ENCODE data around the gene RASGEF1C.
A peak's percentile ranks its signal among the peaks of the same experiment; 100 is the strongest.
"Not testable (repeated sequence)": the region's sequence is repeated elsewhere in the genome, so short reads cannot be mapped to it uniquely, and the experiment has no call there.

Gene RASGEF1C

GRCh38 chr5:180099733-180100611 lies 109.0 kb downstream of the RASGEF1C start:
- no peak for DNase-seq (ENCODE audit: low spot score)

DNA sequence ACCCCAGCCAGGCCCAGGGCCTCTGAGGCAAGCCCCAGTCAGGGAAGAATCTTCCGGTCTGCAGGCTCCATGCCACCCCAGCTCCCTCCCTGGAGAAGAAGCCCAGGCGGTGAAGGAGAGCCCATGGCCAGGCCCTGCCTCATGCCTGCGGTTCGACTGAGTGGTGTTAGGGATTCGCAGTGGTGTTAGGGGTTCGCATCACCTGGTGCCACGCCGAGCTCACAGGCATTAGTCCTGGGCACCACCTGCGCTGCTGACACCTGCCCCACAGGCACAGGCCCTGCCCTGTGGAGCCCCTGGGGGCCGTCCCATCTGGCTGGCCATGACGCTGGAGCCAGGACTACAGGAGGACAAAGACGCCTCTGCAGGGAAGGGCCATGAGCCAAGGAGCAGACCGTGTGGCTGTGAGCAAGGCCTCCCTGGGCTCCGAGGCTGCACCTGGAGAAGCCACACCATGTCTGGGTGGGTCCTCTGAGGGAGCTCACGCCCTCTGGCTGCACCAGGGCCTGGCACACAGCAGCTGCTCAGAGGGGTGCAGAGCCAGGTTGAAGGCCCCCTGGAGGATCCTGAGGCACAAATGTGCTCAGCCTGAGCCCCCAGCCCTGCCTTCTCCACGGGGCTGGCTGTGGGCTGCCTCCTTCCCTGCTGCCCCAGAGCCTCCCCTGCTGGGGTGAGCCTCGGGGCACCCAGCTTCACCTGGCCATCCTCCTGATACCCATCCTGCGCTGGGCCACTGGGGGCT lies 109.8 kb downstream of the RASGEF1C start:
- DNase-seq (ENCODE audit: low spot score) = no peak

DNA sequence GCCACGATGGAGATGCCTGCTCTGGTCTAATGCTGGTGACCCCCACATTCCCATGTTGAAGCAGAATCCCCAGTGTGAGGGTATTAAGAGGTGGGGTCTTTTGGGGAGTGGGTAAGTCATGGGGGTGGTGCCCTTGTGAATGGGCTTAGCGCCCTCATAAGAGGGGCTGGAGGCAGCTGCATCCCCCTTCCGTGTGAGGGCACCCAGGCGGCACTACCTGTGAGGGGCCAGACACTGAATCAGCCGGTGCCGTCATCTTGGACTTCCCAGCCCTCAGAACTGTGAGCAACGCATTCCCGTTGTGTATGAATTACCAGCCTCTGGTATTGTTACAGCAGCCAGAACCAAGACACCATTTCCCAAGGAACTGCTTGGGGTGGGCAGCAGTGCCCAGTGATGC lies 110.5 kb downstream of the RASGEF1C start:
- DNase-seq (ENCODE audit: low spot score) = no peak

GRCh38 chr5:180097926-180098325 lies 111.1 kb downstream of the RASGEF1C start:
- no peak for DNase-seq (ENCODE audit: low spot score)

DNA sequence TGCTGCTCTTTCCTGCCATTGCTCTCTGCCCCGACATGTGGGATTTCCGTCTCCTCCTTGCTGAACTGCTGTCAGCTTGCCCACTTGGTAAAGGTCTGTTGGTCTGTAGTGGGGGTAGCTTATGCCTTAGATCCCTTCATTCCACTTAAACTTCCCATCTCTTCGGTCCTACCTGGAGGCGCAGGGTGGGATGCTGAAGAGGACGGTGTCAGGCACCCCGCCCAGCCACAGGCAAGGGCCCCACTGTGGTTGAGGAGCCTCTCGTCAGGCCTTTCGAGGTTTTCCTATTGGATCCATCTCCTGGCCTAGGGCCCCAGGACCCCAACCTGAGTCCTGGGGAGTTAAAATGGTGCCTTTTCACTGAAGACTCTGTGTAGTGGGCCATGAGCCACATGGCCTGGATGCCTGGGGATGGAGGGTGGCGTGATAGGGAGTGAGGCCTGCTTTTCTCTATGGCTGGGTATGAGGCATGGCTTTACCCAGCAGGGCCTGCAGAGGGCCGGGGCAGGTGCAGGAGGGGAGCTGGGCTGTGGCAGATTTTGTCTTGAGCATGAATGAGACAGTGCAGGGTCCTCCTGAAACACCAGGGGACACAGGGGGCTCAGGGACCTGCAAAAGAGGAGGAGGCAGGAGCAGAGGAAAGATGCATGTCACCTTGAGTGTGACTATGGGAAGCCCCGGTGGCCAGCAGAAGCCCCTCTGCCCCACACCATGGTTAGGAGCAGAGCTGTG lies 111.7 kb downstream of the RASGEF1C start:
- DNase-seq (ENCODE audit: low spot score) = no peak

GRCh38 chr5:180096616-180097015 lies 112.4 kb downstream of the RASGEF1C start:
- DNase-seq (ENCODE audit: low spot score) = no peak

- DNase-seq (ENCODE audit: low spot score) = no peak
Observed at GRCh38 chr5:180095545-180095944, 113.5 kb downstream of the RASGEF1C start.

DNA sequence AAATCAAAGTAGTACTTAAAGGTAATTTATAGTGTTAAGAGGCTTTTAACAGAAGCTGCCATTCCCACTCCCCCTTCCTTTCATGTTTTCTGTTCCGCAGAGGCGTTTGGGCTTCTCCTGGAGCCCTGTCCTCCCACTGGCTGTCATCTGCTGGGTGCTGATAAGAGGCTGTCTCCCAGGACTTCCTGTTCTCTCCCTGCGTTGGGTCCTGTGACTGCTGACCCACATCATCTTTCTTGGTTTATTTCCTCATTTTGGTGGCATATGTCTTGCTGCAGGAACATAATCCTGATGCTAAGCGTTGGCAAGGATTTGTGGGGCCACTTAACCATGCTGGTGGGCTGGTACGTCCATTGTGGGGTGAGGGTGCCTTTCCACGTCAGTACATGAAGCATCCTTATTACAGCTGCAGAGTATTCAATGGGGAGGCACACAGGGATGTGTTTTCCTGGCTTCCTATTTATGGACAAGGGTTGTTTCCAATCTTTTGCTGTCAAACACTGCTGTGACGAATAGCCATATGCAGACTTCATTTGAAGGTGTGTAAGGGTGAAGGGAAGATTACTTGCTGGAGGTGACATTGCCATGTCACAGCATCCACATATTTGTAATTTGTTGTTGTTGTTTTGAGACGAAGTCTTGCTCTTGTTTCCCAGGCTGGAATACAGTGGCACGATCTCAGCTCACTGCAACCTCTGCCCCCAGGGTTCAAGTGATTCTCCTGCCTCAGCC lies 115.2 kb downstream of the RASGEF1C start:
- no peak for DNase-seq (ENCODE audit: low spot score)

GRCh38 chr5:180093241-180093640 lies 115.8 kb downstream of the RASGEF1C start:
- no peak for DNase-seq (ENCODE audit: low spot score)

DNA sequence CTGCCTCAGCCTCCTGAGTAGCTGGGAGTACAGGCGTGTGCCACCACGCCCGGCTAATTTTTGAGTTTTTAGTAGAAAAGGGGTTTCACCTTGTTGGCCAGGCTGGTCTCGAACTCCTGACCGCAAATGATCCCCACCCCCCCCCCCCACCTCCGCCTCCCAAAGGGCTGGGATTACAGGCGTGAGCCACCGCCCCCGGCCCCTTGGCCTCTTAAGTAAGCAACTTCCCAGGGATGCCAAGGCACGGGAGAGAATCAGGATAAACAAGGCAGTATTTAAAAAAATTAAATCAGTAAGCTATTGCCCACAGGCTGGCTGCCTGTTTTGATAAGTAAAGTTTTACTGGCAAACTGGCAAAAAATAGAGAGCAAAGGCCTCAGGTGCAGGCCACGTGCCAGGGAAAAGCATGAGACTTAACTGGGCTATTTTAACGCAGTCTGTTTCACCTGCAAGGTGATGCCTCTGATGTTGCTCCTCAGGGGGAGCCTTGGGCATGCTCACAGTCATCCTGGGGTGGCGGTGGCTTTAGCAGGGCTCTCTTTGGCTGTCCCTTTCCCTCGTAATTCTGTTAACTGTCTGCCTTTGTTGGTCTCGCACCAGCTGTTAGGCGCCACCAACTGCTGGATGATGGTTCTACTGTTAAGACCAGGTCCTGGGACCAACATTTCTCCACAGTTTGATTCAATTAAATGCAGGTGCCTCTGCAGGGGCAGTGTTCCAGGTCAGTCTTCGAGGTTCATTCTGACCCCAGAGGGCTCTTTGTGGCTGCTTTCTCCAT lies 118.1 kb downstream of the RASGEF1C start:
- peak; percentile 57 for DNase-seq (ENCODE audit: low spot score)

DNA sequence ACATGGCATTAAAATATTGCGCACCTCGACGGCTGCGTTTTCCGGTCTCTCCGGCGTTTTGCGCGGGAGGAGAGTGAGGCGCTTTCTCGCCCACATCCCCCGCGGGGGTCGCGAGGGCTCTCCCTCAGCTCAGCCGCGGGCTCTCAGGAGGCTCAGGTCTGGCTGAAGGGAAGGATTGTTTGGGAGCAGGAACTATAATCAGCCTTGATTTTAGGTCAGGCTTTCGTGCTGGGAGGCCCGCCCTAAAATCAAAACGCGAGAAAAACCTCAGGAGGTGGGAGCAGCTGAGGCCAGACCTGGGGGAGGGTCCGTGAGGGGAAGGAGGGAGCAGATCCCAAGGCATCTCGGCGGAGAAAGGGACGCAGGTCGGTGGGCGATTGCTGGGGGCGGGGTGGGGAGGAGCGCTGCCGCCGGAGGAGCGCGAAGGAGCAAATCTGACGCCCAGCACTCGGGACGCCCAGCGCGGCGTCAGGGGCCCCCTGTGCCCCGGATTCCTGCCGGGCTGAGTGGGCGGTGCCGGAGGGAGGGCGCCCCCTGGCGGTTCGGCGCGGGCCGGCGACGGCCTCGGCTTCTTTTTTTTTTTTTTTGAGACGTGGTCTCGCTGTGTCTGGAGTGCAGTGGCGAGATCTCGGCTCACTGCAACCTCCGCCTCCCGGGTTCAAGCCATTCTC lies 118.8 kb downstream of the RASGEF1C start:
- peak; percentile 64 for DNase-seq (ENCODE audit: low spot score)

GRCh38 chr5:180089628-180090027 lies 119.4 kb downstream of the RASGEF1C start:
- DNase-seq (ENCODE audit: low spot score) = not testable (repeated sequence)

DNA sequence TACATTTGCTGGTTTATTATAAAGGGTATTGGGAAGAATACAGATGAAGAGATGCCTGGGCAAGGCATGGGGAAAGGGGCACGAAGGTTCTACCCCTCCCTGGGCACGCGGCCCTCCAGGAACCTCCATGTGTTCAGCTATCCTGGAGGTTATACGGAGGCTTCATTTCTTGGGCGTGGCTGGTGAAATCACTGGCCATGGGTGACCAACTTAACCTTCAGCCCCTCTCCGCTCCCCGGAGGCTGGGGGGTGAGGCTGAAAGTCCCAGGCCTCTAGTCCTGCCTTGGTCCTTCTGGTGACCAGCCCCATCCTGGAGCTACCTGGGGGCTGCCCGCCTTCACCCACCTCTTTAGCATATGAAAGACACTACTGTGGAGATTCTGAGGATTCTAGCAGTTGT lies 120.5 kb downstream of the RASGEF1C start:
- DNase-seq (ENCODE audit: low spot score) = no peak

DNA sequence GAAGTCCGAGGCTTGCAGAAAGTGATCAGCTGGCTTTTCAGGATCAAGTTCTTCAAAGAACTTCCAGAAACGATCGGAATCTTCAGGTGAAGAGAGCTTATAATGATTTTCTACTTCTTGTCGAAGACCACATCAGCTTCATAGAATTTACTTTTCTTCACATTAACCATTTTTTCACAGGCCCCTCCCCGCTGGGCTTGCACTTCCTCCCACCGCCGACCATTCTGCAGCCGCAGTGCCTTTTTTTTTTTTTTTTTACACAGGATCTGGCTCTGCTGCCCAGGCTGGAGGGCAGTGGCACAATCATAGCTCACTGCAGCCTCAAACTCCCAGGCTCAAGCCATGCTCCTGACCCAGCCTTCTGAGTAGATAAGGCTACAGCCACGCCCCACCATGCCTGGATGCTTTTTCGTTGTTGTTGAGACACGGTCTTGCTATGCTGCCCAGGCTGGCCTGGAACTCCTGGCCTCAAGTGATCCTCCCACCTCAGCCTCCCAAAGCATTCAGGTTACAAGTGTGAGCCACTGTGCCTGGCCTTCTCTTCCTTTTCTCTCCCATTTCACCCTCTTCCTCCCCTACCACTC lies 122.1 kb downstream of the RASGEF1C start:
- no peak for DNase-seq (ENCODE audit: low spot score)

- no peak for DNase-seq (ENCODE audit: low spot score)
Observed at GRCh38 chr5:180085837-180086236, 123.2 kb downstream of the RASGEF1C start.

DNA sequence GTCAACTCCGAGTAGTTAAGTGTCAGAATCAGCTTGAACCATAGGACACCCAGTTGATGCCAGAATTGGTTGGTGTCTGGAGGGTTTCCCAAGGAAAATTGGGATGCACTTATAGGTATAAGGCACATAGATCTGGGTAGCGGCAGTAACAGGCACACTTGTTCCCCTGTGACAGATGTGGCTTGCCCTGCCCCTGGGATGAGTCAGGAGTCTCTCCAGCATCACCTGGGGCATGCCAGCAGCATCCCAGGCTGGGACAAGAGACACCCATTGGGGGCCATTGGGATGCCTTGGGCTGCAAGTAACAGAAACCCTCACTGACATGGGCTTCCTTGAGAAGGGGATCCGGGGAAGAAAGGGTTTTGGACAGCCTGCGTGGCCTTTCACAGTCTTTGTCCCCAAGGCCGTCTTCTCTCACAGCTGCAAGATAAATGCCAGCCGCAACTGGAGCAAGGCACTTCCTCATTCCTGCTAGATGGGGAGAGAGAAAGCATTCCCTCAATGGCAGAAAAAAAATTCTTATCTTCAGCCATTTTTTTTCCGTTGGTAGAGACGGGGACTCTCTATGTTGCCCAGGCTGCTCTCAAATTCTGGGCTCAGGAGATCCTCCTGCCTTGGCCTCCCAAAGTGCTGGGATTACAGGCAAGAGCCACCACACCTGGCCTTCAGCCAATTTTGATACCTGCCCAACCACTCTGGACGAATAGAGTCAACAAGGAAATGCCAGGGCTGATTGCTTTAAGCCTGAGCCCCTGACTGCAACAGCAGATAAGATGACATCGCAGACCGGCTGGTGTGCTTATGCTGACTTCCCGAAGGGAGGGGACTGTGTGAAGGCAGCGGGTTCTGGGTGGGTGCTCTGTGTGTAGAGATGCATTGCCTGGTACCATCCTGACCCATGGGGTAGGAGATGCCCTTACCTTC lies 124.1 kb downstream of the RASGEF1C start:
- DNase-seq (ENCODE audit: low spot score) = peak; percentile 79

DNA sequence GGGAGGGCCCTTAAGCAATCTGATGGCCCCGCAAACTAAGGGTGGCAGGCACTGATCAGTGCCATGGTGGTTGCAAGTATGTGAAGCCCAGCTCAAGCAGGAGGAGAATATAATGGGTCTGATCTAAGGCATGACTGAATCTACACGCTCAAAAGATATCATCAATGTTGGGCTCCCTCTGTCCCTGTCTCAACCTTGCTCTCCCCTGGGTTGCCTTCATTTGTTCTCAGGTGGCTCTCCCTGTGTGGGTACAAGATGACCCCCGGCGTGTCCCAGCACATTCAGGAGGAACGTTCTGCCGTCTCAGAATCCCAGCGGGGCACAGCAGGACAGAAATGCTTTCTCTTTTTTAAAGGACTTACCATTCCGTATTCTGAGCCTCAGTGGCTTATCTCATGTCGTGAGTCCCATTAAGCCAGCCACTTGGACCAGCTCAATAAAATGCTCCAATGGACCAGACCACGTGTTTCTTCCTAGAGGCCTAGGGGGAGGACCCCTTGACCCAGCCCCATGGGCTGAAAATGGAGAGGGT lies 125.4 kb downstream of the RASGEF1C start:
- DNase-seq (ENCODE audit: low spot score) = no peak

DNA sequence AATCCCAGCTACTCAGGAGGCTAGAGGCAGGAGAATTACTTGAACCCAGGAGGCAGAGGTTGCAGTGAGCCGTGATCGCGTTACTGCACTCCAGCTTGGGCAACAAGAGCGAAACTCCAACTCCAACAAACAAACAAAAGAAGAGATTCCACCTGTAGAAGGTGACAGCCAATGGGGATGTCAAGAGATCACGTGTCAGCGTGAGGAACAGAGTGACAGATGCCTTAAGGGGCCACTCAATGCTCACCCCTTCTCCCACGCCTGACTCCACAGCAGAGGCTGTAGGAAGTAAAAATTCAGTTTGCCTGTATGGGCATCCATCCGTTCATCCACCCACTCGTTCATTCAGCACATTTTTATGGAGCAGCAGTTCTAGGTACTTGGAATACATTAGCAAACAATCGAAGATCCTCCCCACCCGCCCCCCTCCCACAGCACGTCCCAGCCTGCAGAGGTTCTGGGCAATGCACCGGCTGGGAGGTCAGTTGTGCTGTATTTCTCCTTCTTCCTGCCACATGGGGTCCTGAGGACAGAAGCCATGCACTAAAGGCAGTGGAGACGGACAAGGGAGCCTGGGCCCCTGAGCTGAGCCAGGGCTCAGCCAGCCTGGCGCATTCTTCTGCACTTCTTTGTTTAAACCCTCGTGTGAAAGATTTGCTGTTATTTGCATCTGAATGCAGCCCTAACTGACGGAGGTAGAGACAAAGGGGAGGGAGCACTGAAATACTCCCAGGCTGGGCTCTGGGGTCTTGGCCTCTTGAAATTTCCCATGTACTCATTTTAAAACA lies 126.2 kb downstream of the RASGEF1C start:
- no peak for DNase-seq (ENCODE audit: low spot score)
